H4 (cell line): ENCODE data around the gene C11orf54. TPM values are rescaled to one million over a fixed set of nuclear protein-coding genes. Genes with fewer than 3 reads are reported as not detected.
"Not testable (repeated sequence)": the region's sequence is repeated elsewhere in the genome, so short reads cannot be mapped to it uniquely, and the experiment has no call there.

Experiments
- DNase-seq: peaks from one replicate; pipeline ENCODE4 v3.0.0-alpha.2; 2015; ENCODE audit warnings: low spot score
- total RNA-seq: library from RNA; depleted of rRNA; stranded (reverse); fragments of >200 nt; shearing (Covaris generic); gene quantifications from 2 replicates; pipeline ENCODE4 v1.2.3, GENCODE V29; 2014

C11orf54 gene
- total RNA-seq, 1 experiment from 2014 or later, result 14.3 TPM

- no peak for DNase-seq
Measured at GRCh38 chr11:93766504-93766903, 25.0 kb downstream of the C11orf54 start.

DNA sequence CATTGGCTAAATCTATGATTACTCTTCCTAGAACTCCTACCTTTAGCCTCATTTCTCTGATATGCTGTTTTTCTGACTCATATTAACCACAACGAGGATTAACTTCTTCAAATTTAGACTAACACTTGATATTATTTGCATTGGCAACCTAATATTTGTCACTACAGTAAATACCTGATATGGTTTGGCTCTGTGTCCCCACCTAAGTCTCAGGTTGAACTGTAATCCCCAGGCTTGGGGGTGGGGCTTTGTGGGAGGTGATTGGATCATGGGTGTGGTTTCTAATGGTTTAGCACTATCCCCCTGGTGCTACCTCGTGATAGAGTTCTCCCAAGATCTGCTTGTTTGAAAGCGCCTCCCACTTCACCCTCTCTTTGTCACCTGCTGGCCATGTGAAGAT is 25.5 kb downstream of the C11orf54 start:
- no peak for DNase-seq

- no peak for DNase-seq
Measured at GRCh38 chr11:93770160-93770559, 28.7 kb downstream of the C11orf54 start.

- no peak for DNase-seq
Measured at GRCh38 chr11:93772123-93772522, 30.7 kb downstream of the C11orf54 start.

GRCh38 chr11:93773045-93773477 is 31.6 kb downstream of the C11orf54 start:
- DNase-seq, result no peak

- no peak for DNase-seq
Measured at GRCh38 chr11:93773601-93774200, 32.2 kb downstream of the C11orf54 start.

DNA sequence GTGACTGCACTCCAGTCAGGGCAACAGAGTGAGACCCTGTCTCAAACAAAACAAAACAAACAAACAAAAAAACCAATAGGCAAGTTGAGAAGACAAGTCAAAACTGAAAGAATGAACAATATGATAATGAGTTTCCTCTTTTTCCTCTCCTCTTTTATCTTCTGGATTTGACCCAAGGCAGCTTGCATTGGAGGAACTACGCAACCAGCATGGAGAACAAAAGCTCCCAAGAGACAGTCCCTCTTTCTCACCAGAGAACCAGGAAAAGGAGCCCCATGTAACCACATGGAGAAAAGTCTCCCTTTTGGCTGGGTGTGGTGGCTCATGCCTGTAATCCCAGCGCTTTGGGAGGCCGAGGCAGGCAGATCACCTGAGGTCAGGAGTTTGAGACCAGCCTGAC is 33.1 kb downstream of the C11orf54 start:
- not testable (repeated sequence) for DNase-seq

- no peak for DNase-seq
Measured at GRCh38 chr11:93775289-93775688, 33.8 kb downstream of the C11orf54 start.

- DNase-seq, result no peak
Measured at GRCh38 chr11:93783362-93783761, 41.9 kb downstream of the C11orf54 start.

- DNase-seq, result no peak
Measured at GRCh38 chr11:93783765-93784144, 42.3 kb downstream of the C11orf54 start.

DNA sequence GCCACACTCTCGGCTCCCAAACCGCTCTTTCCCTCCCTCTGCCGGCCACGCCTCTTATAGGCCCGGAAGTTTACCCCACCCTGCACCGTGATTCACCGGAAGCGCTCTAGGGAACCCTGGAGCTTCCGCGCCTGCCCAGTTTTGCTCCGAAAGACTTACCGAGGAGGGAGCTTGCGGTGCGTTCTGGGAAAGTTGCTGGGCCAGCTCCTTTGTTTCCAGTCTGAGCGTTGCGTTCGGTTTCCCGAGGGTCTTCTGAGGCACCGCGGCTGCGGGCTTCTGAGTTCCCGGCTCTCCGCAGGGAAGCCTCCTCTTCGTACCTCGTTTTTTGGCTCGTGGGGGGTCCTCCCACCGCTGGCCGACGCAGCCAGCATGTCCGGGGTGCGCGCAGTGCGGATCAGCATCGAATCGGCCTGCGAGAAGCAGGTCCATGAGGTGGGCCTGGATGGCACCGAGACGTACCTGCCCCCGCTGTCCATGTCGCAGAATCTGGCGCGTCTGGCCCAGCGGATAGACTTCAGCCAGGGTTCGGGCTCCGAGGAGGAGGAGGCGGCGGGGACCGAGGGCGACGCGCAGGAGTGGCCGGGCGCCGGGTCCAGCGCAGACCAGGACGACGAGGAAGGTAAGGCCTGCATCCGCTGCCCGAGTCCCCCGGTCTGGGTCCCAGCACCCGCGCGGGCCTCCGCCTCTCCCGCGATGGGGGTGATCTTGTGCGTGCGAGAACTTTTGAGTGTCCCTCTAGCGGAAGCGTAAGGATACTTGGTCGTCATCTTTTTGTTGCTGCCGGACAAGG is 42.9 kb downstream of the C11orf54 start, which contains the start of gene MED17:
TSS of gene MED17 (plus strand) at position 138 of the 790 bp plus-strand sequence. CDS start at position 370, 232 bp downstream.
- DNase-seq, result peak; percentile 91

GRCh38 chr11:93784935-93785360 is 43.5 kb downstream of the C11orf54 start:
- no peak for DNase-seq

- DNase-seq, result no peak
Measured at GRCh38 chr11:93791493-93791892, 50.0 kb downstream of the C11orf54 start.

- no peak for DNase-seq
Measured at GRCh38 chr11:93796441-93797231, 55.2 kb downstream of the C11orf54 start.

- DNase-seq, result no peak
Measured at GRCh38 chr11:93801366-93801765, 59.9 kb downstream of the C11orf54 start.

DNA sequence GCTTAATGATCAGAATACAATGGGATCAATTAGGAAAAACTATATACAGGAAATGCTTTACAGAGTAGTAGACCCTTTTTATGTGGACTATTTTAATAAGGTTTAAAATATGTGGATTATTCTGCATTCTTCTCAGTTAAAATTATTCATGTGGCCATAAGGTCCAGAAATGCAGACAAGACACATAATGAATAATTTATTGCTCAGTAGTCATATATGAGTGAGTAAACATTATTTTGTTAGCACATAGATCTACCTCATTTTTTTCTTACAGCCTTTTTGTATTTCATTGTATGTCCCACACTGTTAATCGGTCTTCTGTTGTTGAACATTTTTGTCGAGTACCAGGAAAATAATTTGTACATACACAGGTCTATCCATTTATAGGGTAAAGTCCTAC is 63.4 kb downstream of the C11orf54 start:
- DNase-seq, result no peak

- no peak for DNase-seq
Measured at GRCh38 chr11:93807980-93808379, 66.5 kb downstream of the C11orf54 start.

DNA sequence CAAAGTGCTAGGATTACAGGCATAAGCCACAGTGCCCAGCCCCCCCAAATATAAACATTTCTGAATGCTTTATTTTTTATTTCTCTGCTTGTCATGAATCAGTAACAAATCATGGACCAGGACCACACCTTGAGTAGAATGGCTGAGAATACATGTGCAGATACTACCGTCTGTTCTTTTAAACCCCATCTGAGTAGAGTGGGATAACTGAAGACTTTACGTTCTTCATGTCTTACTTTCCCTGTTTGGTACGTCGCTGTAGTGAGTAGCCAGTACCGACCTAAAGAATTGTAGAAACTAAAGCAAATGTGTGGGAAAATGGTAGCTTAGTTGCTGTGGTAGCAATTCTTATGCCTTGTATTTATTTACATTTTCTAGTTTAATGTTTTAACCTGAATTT is 72.5 kb downstream of the C11orf54 start:
- DNase-seq, result no peak
